Astrocyte (in vitro differentiated cells and primary cell): ENCODE results near the gene GAGE12J. TPM values are rescaled to one million over a fixed set of nuclear protein-coding genes. Genes with fewer than 3 reads are reported as not detected.

Source experiments
- DNase-seq: peaks from one replicate; pipeline ENCODE4 v3.0.0-alpha.2; 2010; ENCODE audit warnings: low read depth
- FAIRE-seq: peaks from 2 replicates; lab custom pipeline; 2011; peaks lifted over from hg19 to GRCh38; lab: Jason Lieb, UNC
- H2AFZ ChIP-seq: 2 replicates; pipeline ENCODE4 v1.6.0; 2012; ENCODE audit warnings: low read depth, low read length, inconsistent platforms
- H3K27ac ChIP-seq: 2 replicates; pipeline ENCODE4 v1.5.1; 2011; ENCODE audit warnings: low read depth, low read length, inconsistent platforms
- H3K27me3 ChIP-seq: 2 replicates; pipeline ENCODE4 v1.6.0; 2011; ENCODE audit warnings: low read length, inconsistent platforms; ENCODE audit not compliant: insufficient read depth
- H3K36me3 ChIP-seq: 2 replicates; pipeline ENCODE4 v1.5.1; 2011; ENCODE audit warnings: low read length, inconsistent platforms; ENCODE audit not compliant: insufficient read depth
- H3K4me1 ChIP-seq: 2 replicates; pipeline ENCODE4 v1.5.1; 2011; ENCODE audit warnings: low read length, inconsistent platforms; ENCODE audit not compliant: insufficient read depth
- H3K4me2 ChIP-seq: 2 replicates; pipeline ENCODE4 v1.6.0; 2012; ENCODE audit warnings: low read length, inconsistent platforms
- H3K4me3 ChIP-seq: 2 replicates; pipeline ENCODE4 v1.5.1; 2011; ENCODE audit warnings: low read depth, mild to moderate bottlenecking, low read length, inconsistent platforms; ENCODE audit not compliant: insufficient read depth
- H3K79me2 ChIP-seq: 2 replicates; pipeline ENCODE4 v1.6.0; 2012; ENCODE audit warnings: mild to moderate bottlenecking, low read length, inconsistent platforms; ENCODE audit not compliant: insufficient read depth
- H3K9ac ChIP-seq: 2 replicates; pipeline ENCODE4 v1.6.0; 2012; ENCODE audit warnings: mild to moderate bottlenecking, low read length, inconsistent platforms
- H3K9me3 ChIP-seq: 2 replicates; pipeline ENCODE4 v1.5.1; 2012; ENCODE audit warnings: low read depth, mild to moderate bottlenecking, low read length, inconsistent platforms; ENCODE audit not compliant: insufficient read depth
- H4K20me1 ChIP-seq: 2 replicates; pipeline ENCODE4 v1.6.0; 2012; ENCODE audit warnings: low read length, inconsistent platforms; ENCODE audit not compliant: insufficient read depth
- H3K27ac Mint-ChIP-seq: one replicate; pipeline ENCODE4 v1.8.0; 2021; ENCODE audit warnings: mild to moderate bottlenecking, mixed read lengths; ENCODE audit not compliant: unreplicated experiment
- H3K27me3 Mint-ChIP-seq: one replicate; pipeline ENCODE4 v1.8.0; 2021; ENCODE audit warnings: low read depth, mixed read lengths; ENCODE audit not compliant: unreplicated experiment
- H3K36me3 Mint-ChIP-seq: one replicate; pipeline ENCODE4 v1.8.0; 2021; ENCODE audit warnings: low read depth, mixed read lengths; ENCODE audit not compliant: unreplicated experiment
- H3K4me1 Mint-ChIP-seq: one replicate; pipeline ENCODE4 v1.8.0; 2021; ENCODE audit warnings: low read depth, mixed read lengths; ENCODE audit not compliant: unreplicated experiment
- H3K4me3 Mint-ChIP-seq: one replicate; pipeline ENCODE4 v1.8.0; 2021; ENCODE audit warnings: mild to moderate bottlenecking, moderate library complexity, mixed read lengths; ENCODE audit not compliant: unreplicated experiment
- H3K9me3 Mint-ChIP-seq: one replicate; pipeline ENCODE4 v1.8.0; 2021; ENCODE audit warnings: mild to moderate bottlenecking, mixed read lengths; ENCODE audit not compliant: unreplicated experiment
- EZH2 ChIP-seq: IDR thresholded peaks from 2 replicates; pipeline ENCODE4 v1.6.1; 2012; ENCODE audit warnings: mild to moderate bottlenecking, low read length, inconsistent platforms; ENCODE audit not compliant: insufficient read depth
- total RNA-seq: library from RNA; stranded (reverse); gene quantifications from 2 replicates; pipeline ENCODE4 v1.2.1, GENCODE V29; 2021
- TF ChIP-seq, protein P1 (sequence below): IDR thresholded peaks from 2 replicates; pipeline ENCODE4 v1.5.1; 2011; ENCODE audit warnings: low read depth, mild to moderate bottlenecking, inconsistent platforms, low read length, moderate library complexity; ENCODE audit not compliant: insufficient read depth

Gene GAGE12J
- total RNA-seq, 1 donor from 2014 or later = not detected

DNA sequence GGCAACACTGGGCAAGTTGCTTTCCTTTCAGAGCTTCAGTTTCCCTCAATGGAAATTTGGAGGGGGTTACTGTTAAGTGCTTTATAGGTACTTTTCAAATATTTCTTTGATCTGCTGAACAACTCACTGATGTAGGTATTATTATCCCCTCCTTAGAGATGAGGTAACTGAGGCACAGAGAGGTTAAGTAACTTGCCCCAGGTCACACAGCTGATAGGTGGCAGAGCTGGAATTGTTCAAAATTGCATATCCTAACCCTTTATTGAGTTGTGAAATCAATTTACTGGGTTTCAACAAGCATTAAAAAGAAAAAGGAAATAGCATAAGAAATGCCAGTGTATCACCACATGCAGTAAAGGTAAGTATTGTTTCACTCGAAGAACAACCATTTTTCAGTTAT lies 45.6 kb upstream of the GAGE12J start:
- no peaks in the 10 kb centered on the region for H3K9me3 Mint-ChIP-seq
- Histone ChIP-seq H3K27ac (no peak overlapping the region), H4K20me1 (peaks cover 37% of the 10 kb centered on the region), H3K4me2 (no peak overlapping the region), H3K4me1 (peaks cover 9% of the 10 kb centered on the region), H3K79me2 (peaks cover 19% of the 10 kb centered on the region), H3K9ac (no peak overlapping the region), H3K4me3 (no peak overlapping the region), H3K36me3 (no peaks in the 10 kb centered on the region), H3K27me3 (no peaks in the 10 kb centered on the region), H2AFZ (no peak overlapping the region), H3K9me3 (no peaks in the 10 kb centered on the region)
- H3K27me3 Mint-ChIP-seq = no peaks in the 10 kb centered on the region
- DNase-seq (no peak), FAIRE-seq (no peak)
- H3K4me3 Mint-ChIP-seq = no peak overlapping the region
- TF ChIP-seq, protein P1, sequence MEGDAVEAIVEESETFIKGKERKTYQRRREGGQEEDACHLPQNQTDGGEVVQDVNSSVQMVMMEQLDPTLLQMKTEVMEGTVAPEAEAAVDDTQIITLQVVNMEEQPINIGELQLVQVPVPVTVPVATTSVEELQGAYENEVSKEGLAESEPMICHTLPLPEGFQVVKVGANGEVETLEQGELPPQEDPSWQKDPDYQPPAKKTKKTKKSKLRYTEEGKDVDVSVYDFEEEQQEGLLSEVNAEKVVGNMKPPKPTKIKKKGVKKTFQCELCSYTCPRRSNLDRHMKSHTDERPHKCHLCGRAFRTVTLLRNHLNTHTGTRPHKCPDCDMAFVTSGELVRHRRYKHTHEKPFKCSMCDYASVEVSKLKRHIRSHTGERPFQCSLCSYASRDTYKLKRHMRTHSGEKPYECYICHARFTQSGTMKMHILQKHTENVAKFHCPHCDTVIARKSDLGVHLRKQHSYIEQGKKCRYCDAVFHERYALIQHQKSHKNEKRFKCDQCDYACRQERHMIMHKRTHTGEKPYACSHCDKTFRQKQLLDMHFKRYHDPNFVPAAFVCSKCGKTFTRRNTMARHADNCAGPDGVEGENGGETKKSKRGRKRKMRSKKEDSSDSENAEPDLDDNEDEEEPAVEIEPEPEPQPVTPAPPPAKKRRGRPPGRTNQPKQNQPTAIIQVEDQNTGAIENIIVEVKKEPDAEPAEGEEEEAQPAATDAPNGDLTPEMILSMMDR = no peak
- TF ChIP-seq EZH2 = no peak
- peaks cover 11% of the 10 kb centered on the region for H3K4me1 Mint-ChIP-seq
- no peaks in the 10 kb centered on the region for H3K36me3 Mint-ChIP-seq
- H3K27ac Mint-ChIP-seq = no peak overlapping the region

DNA sequence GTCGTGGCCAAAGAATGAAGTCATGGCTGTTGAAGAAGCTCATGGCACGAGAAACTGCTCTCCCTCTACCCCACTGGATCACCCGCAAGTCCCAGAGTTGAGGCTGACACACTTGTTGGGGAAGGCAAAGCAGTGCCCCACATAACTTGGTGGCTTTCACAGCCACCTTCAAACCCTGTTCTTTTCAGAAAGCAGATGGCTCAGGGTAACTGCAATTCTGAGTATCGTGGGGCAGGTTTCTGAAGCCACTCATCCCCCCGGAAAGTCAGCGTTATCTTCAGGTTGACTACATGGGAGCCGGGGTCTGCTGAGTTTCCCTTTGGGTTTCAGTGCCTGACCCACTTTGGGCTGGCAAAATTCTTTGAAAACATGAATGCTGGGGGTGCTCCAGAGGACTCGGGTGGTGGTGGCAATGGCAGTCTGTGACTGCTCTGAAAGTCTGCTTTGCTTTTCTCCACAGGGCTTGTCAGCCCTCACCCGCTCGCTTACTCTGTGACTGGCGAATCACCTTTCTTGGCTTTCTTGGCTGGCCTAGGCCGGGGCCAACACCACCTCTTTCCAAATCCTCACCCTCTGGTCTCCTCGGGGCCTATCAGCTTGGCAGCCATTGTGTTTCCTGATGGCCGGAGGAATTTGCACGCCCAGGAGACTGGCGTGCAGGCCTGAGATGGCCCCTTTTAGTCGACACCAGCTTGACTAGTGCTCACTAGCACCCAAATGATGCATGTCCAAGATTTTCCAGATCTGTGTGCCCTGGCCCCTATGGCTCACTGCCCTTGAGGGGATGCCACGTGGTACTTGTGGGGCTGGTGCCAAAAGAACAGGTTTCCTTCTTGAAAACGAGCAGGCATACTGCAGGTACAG lies 44.9 kb upstream of the GAGE12J start:
- no peak for DNase-seq
- Histone ChIP-seq H3K79me2 (peaks cover 12% of the 10 kb centered on the region), H3K27me3 (no peaks in the 10 kb centered on the region), H3K4me2 (no peak overlapping the region), H4K20me1 (peaks cover 35% of the 10 kb centered on the region), H3K9me3 (no peaks in the 10 kb centered on the region), H2AFZ (no peak overlapping the region), H3K4me1 (peaks cover 8% of the 10 kb centered on the region), H3K4me3 (no peak overlapping the region), H3K9ac (no peak overlapping the region), H3K36me3 (no peaks in the 10 kb centered on the region), H3K27ac (no peak overlapping the region)
- no peak overlapping the region for H3K27ac Mint-ChIP-seq
- TF ChIP-seq EZH2 = no peak
- TF ChIP-seq, protein P1 = no peak
- H3K27me3 Mint-ChIP-seq = no peaks in the 10 kb centered on the region
- no peak for FAIRE-seq
- no peaks in the 10 kb centered on the region for H3K9me3 Mint-ChIP-seq
- H3K36me3 Mint-ChIP-seq = no peaks in the 10 kb centered on the region
- no peak overlapping the region for H3K4me3 Mint-ChIP-seq
- peaks cover 7% of the 10 kb centered on the region for H3K4me1 Mint-ChIP-seq

DNA sequence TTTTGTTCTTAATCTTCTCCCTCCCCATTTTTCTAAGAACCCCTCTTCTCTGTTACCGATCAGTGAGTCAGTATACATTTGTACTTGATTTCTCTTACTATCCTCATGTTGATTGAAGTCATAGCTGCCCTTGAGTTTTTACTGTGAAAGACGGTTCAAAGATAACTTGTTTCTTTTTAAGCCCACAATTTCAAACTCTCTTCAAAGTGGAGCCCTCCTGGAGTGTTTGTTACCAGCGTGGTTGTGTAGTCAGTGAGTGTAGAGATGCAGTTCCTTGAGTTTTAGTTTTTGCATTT lies 44.4 kb upstream of the GAGE12J start:
- Mint-ChIP-seq H3K4me3 (no peak overlapping the region), H3K27ac (no peak overlapping the region), H3K36me3 (no peaks in the 10 kb centered on the region), H3K27me3 (no peaks in the 10 kb centered on the region), H3K4me1 (peaks cover 9% of the 10 kb centered on the region), H3K9me3 (no peaks in the 10 kb centered on the region)
- no peak overlapping the region for H3K4me3 ChIP-seq
- H3K4me1 ChIP-seq = peaks cover 2% of the 10 kb centered on the region
- no peak overlapping the region for H3K27ac ChIP-seq
- no peak overlapping the region for H3K9ac ChIP-seq
- H3K36me3 ChIP-seq = no peaks in the 10 kb centered on the region
- no peak overlapping the region for H2AFZ ChIP-seq
- no peaks in the 10 kb centered on the region for H3K9me3 ChIP-seq
- H3K79me2 ChIP-seq = peaks cover 7% of the 10 kb centered on the region
- FAIRE-seq (no peak), DNase-seq (no peak)
- no peak overlapping the region for H3K4me2 ChIP-seq
- TF ChIP-seq, protein P1 = no peak
- no peak for TF ChIP-seq EZH2
- H4K20me1 ChIP-seq = peaks cover 30% of the 10 kb centered on the region
- H3K27me3 ChIP-seq = no peaks in the 10 kb centered on the region
